NB4 (cell line): ENCODE measurements around the gene ATOSB.

Experiments used
- CTCF ChIP-seq: IDR thresholded peaks from one replicate; pipeline ENCODE4 v1.5.1; 2012; ENCODE audit warnings: low read depth, low read length
- POLR2A ChIP-seq: IDR thresholded peaks from 2 replicates; pipeline ENCODE4 v1.6.1; 2011; ENCODE audit warnings: mild to moderate bottlenecking; ENCODE audit not compliant: insufficient read length; ENCODE audit errors: extremely low read depth

- TF ChIP-seq CTCF (no peak), POLR2A (no peak)
Observed at GRCh38 chr9:35105126-35105525, 10.5 kb downstream of the ATOSB start.
